ENCODE data around the gene ENDOD1. TPM values are rescaled to one million over a fixed set of nuclear protein-coding genes. Genes with fewer than 3 reads are reported as not detected.

The ENDOD1 gene
- total RNA-seq, 3 donors from 2014 or later: 48.2 to 97.5 (median 70.9) TPM

GRCh38 chr11:95076981-95077380, 12.7 kb upstream of the ENDOD1 start:
- no peak for DNase-seq
- no peak for TF ChIP-seq CTCF (IDR thresholded peaks at IDR 0.05)
- intact Hi-C loops (cut with DNase I, micrococcal nuclease): no loop called here

GRCh38 chr11:95078526-95078925, 11.1 kb upstream of the ENDOD1 start:
- no peak for TF ChIP-seq CTCF (IDR thresholded peaks at IDR 0.05)
- DNase-seq: no peak
- ATAC-seq: no peak
- intact Hi-C loops (cut with DNase I, micrococcal nuclease): no loop called here
- no peaks in the 10 kb centered on the region for H3K36me3 ChIP-seq (ENCODE audit: low read depth)
- H3K4me3 ChIP-seq: no peak overlapping the region
- H3K4me1 ChIP-seq (ENCODE audit: low read depth): peaks cover 10% of the 10 kb centered on the region
- H3K9me3 ChIP-seq: no peaks in the 10 kb centered on the region

More at GRCh38 chr11:95076981-95077380, 12.7 kb upstream of the ENDOD1 start:
- Histone ChIP-seq H3K4me3 (no peak overlapping the region), H3K36me3 (ENCODE audit: low read depth) (no peaks in the 10 kb centered on the region), H3K9me3 (no peaks in the 10 kb centered on the region), H3K4me1 (ENCODE audit: low read depth) (peaks cover 10% of the 10 kb centered on the region)
- no peak for ATAC-seq

- Histone ChIP-seq H3K36me3 (ENCODE audit: low read depth) (no peaks in the 10 kb centered on the region), H3K4me3 (no peak overlapping the region), H3K9me3 (no peaks in the 10 kb centered on the region), H3K4me1 (ENCODE audit: low read depth) (peaks cover 4% of the 10 kb centered on the region)
- ATAC-seq: no peak
- no peak for DNase-seq
- intact Hi-C loops (cut with DNase I, micrococcal nuclease): no loop called here
- no peak for TF ChIP-seq CTCF (IDR thresholded peaks at IDR 0.05)
These were observed 8.6 kb upstream of the ENDOD1 start for GRCh38 chr11:95081010-95081409.

- intact Hi-C loops (cut with DNase I, micrococcal nuclease): no loop called here
- ATAC-seq (no peak), DNase-seq (no peak)
- no peaks in the 10 kb centered on the region for H3K4me1 ChIP-seq (ENCODE audit: low read depth)
- no peaks in the 10 kb centered on the region for H3K36me3 ChIP-seq (ENCODE audit: low read depth)
- TF ChIP-seq CTCF (IDR thresholded peaks at IDR 0.05): no peak
- no peak overlapping the region for H3K4me3 ChIP-seq
- H3K9me3 ChIP-seq: no peaks in the 10 kb centered on the region
These were observed 8.2 kb upstream of the ENDOD1 start for GRCh38 chr11:95081412-95081811.

GRCh38 chr11:95082576-95083001, 7.1 kb upstream of the ENDOD1 start:
- ATAC-seq: no peak
- TF ChIP-seq CTCF (IDR thresholded peaks at IDR 0.05): no peak
- H3K4me3 ChIP-seq: no peak overlapping the region
- intact Hi-C loops (cut with DNase I, micrococcal nuclease): no loop called here
- H3K4me1 ChIP-seq (ENCODE audit: low read depth): no peaks in the 10 kb centered on the region
- no peaks in the 10 kb centered on the region for H3K36me3 ChIP-seq (ENCODE audit: low read depth)
- DNase-seq: no peak
- H3K9me3 ChIP-seq: no peaks in the 10 kb centered on the region

- H3K36me3 ChIP-seq (ENCODE audit: low read depth): no peaks in the 10 kb centered on the region
- DNase-seq (no peak), ATAC-seq (no peak)
- no peak overlapping the region for H3K4me3 ChIP-seq
- TF ChIP-seq CTCF (IDR thresholded peaks at IDR 0.05): no peak
- no peaks in the 10 kb centered on the region for H3K9me3 ChIP-seq
- H3K4me1 ChIP-seq (ENCODE audit: low read depth): no peaks in the 10 kb centered on the region
- intact Hi-C loops (cut with DNase I, micrococcal nuclease): no loop called here
These were observed 5.1 kb upstream of the ENDOD1 start for GRCh38 chr11:95084509-95084908.
